Small intestine (tissue), 7 donors: Measurements from ENCODE around the gene ITIH1. TPM values are rescaled to one million over a fixed set of nuclear protein-coding genes. Genes with fewer than 3 reads are reported as not detected.

Source experiments
- DNase-seq, 2 donors: peaks; one replicate each; pipeline versions ENCODE4 v3.0.0 to v3.0.0-alpha.2; 2013
- FAIRE-seq: peaks from 2 replicates; lab custom pipeline; 2012; peaks lifted over from hg19 to GRCh38; lab: Jason Lieb, UNC
- H3K27ac ChIP-seq, 3 donors: one replicate each; pipeline ENCODE4 v1.5.1; 2013; ENCODE audit warnings: low read length in 2 of 3, mild to moderate bottlenecking in 2 of 3, control low read depth in 1 of 3, inconsistent platforms in 1 of 3, low read depth in 1 of 3, moderate library complexity in 1 of 3
- H3K27me3 ChIP-seq, 3 donors: one replicate each; pipeline ENCODE4 v1.6.1; 2013; ENCODE audit warnings: low read length in 3 of 3, inconsistent platforms in 1 of 3; ENCODE audit not compliant: control insufficient read depth in 3 of 3, insufficient read depth in 3 of 3
- H3K36me3 ChIP-seq, 3 donors: one replicate each; pipeline ENCODE4 v1.6.1; 2013; ENCODE audit warnings: low read length in 3 of 3, inconsistent platforms in 1 of 3, low read depth in 1 of 3, mild to moderate bottlenecking in 1 of 3, moderate library complexity in 1 of 3; ENCODE audit not compliant: control insufficient read depth in 3 of 3, insufficient read depth in 2 of 3
- H3K4me1 ChIP-seq, 3 donors: one replicate each; pipeline ENCODE4 v1.6.1; 2013; ENCODE audit warnings: low read length in 2 of 3, inconsistent platforms in 1 of 3, low read depth in 1 of 3, mild to moderate bottlenecking in 1 of 3, moderate library complexity in 1 of 3; ENCODE audit not compliant: control insufficient read depth in 3 of 3, insufficient read depth in 2 of 3
- H3K4me3 ChIP-seq, 3 donors: one replicate each; pipeline ENCODE4 v1.5.1; 2013; ENCODE audit warnings: low read length in 3 of 3, control low read depth in 1 of 3, inconsistent platforms in 1 of 3, low read depth in 1 of 3, mild to moderate bottlenecking in 1 of 3, moderate library complexity in 1 of 3
- H3K9me3 ChIP-seq, 2 donors: one replicate each; pipeline ENCODE4 v1.6.1; 2013; ENCODE audit warnings: low read depth in 1 of 2, low read length in 1 of 2; ENCODE audit not compliant: control insufficient read depth in 2 of 2, insufficient read depth in 1 of 2
- WGBS, 3 donors: extraction: QIAGEN DNeasy Blood & Tissue Kit; methylation state at CpG; one replicate each; pipeline ENCODE4 v1.1.7; 2013; 5-methylcytosine and 5-hydroxymethylcytosine counted together
- polyA plus RNA-seq, 4 donors: library from polyadenylated mRNA; stranded (reverse) in 3 of 4; unstranded in 1 of 4; fragments of 200-250 nt in 3 of 4; fragments of 120-200 nt in 1 of 4; gene quantifications; one replicate each; pipeline versions ENCODE4 v1.2.1 to v1.2.3, GENCODE V29; 2013
- donor health status: healthy with polysubstance abuse.
- donor health status: control.
- donor health status: control.
- donor health status: Bipolar disorder and iron deficiency.
- donor health status: healthy.

The ITIH1 gene
- polyA plus RNA-seq, 4 donors: 0.13 to 0.58 TPM; not detected in 2

- Histone ChIP-seq H3K4me3 (no peak overlapping the region), H3K36me3 (peaks cover 0 to 45% (median 0%) of the 10 kb centered on the region in 3 donors), H3K27ac (no peak overlapping the region), H3K27me3 (no peaks in the 10 kb centered on the region), H3K4me1 (peaks cover 0 to 7% (median 0%) of the 10 kb centered on the region in 3 donors), H3K9me3 (no peaks in the 10 kb centered on the region)
- WGBS, 3 donors: 92 to 96% (median 93%) methylated on average over 12 of the region's 12 CpGs
- DNase-seq (no peak), FAIRE-seq (no peak)
These were observed 64.0 kb downstream of the ITIH1 start for GRCh38 chr3:52841211-52841980.

Other genes starting within 250 kb of the ITIH1 start
- 10 to 100 TPM in 3 of 4 donors, 1 to 10 TPM in 1; 4.9 to 46.9 (median 23.8) TPM for gene NT5DC2, start 243.7 kb upstream of the ITIH1 start, polyA plus RNA-seq
- 10 to 100 TPM in 3 of 4 donors, 1 to 10 TPM in 1; 8.9 to 38.9 (median 20.3) TPM for gene UQCC5, start 241.0 kb upstream of the ITIH1 start, polyA plus RNA-seq
- 10 to 100 TPM in 2 of 4 donors, 1 to 10 TPM in 2; 6.7 to 36.2 (median 12.3) TPM for gene PBRM1, start 91.7 kb upstream of the ITIH1 start, polyA plus RNA-seq
- 10 to 100 TPM; 25.3 to 84.2 (median 55.3) TPM for gene GNL3, start 91.6 kb upstream of the ITIH1 start, polyA plus RNA-seq
- gene GLT8D1, start 71.8 kb upstream of the ITIH1 start, polyA plus RNA-seq: 10 to 100 TPM; 13.0 to 47.6 (median 26.3) TPM
- gene SPCS1, start 71.5 kb upstream of the ITIH1 start, polyA plus RNA-seq: 100 to 1,000 TPM in 3 of 4 donors, 10 to 100 TPM in 1; 90.6 to 215 (median 153) TPM
- gene NEK4, start 6.7 kb upstream of the ITIH1 start, polyA plus RNA-seq: 10 to 100 TPM in 1 of 4 donors, 1 to 10 TPM in 3; 3.0 to 18.5 (median 7.0) TPM
- gene ITIH3, start 17.2 kb downstream of the ITIH1 start, polyA plus RNA-seq: 1 to 10 TPM in 2 of 4 donors, not detected in 2; 1.8 to 6.7 TPM
- 1 to 10 TPM in 3 of 4 donors, under 1 TPM in 1; 0.67 to 4.9 (median 2.8) TPM for gene ITIH4, start 53.1 kb downstream of the ITIH1 start, polyA plus RNA-seq
- gene MUSTN1, start 57.4 kb downstream of the ITIH1 start, polyA plus RNA-seq: 10 to 100 TPM in 1 of 4 donors, 1 to 10 TPM in 3; 3.4 to 32.3 (median 7.4) TPM
- 1 to 10 TPM in 3 of 4 donors, not detected in 1; 2.7 to 6.8 (median 4.3) TPM for gene STIMATE, start 119.9 kb downstream of the ITIH1 start, polyA plus RNA-seq